HepG2 (cell line): ENCODE data around the gene PTGIS. TPM values are rescaled to one million over a fixed set of nuclear protein-coding genes. Genes with fewer than 3 reads are reported as not detected.

ENCODE experiments used
- AGO1 ChIP-seq: fragments of 200-400 bp; formaldehyde crosslinking; IDR thresholded peaks from 2 replicates; pipeline ENCODE4 v1.6.1; 2017; ENCODE audit warnings: mild to moderate bottlenecking, low read depth, low read length, moderate library complexity; ENCODE audit not compliant: poor library complexity, severe bottlenecking
- BORCS8-MEF2B ChIP-seq: sonication (generic); formaldehyde crosslinking; IDR thresholded peaks from 2 replicates; pipeline ENCODE4 v1.8.0; 2022; ENCODE audit warnings: mild to moderate bottlenecking, missing genetic modification reagents
- CAMTA2 ChIP-seq: sonication (generic); formaldehyde crosslinking; IDR thresholded peaks from 2 replicates; pipeline ENCODE4 v1.4.0; 2020; ENCODE audit warnings: mild to moderate bottlenecking, missing genetic modification reagents, borderline replicate concordance
- CENPBD1 ChIP-seq: sonication (generic); formaldehyde crosslinking; IDR thresholded peaks from 2 replicates; pipeline ENCODE4 v1.8.0; 2022; ENCODE audit warnings: missing genetic modification reagents, low read depth, mild to moderate bottlenecking, borderline replicate concordance
- HES4 ChIP-seq: sonication (generic); formaldehyde crosslinking; IDR thresholded peaks from 2 replicates; pipeline ENCODE4 v1.9.0; 2021; ENCODE audit warnings: mild to moderate bottlenecking, missing genetic modification reagents, borderline replicate concordance
- KAT8 ChIP-seq: IDR thresholded peaks from 2 replicates; pipeline ENCODE4 v1.6.1; 2016; ENCODE audit warnings: missing genetic modification reagents, missing compliant biosample characterization
- KLF12 ChIP-seq: sonication (generic); formaldehyde crosslinking; IDR thresholded peaks from 2 replicates; pipeline ENCODE4 v1.4.0; 2020; ENCODE audit warnings: missing genetic modification reagents, borderline replicate concordance
- MIER3 ChIP-seq: IDR thresholded peaks from 2 replicates; pipeline ENCODE4 v1.6.1; 2016; ENCODE audit warnings: missing compliant biosample characterization, borderline replicate concordance
- REXO4 ChIP-seq: sonication (generic); formaldehyde crosslinking; IDR thresholded peaks from 2 replicates; pipeline ENCODE4 v1.8.0; 2022; ENCODE audit warnings: missing genetic modification reagents, mild to moderate bottlenecking, borderline replicate concordance
- YEATS2 ChIP-seq: sonication (generic); formaldehyde crosslinking; IDR thresholded peaks from 2 replicates; pipeline ENCODE4 v1.4.0; 2020; ENCODE audit warnings: missing genetic modification reagents, borderline replicate concordance
- ZNF205 ChIP-seq: IDR thresholded peaks from 2 replicates; pipeline ENCODE4 v1.6.1; 2018; ENCODE audit warnings: missing biosample characterization, missing genetic modification reagents
- ZNF430 ChIP-seq: sonication (generic); formaldehyde crosslinking; IDR thresholded peaks from 2 replicates; pipeline ENCODE4 v1.9.0; 2021; ENCODE audit warnings: mild to moderate bottlenecking, missing genetic modification reagents
- ZNF451 ChIP-seq: sonication (generic); formaldehyde crosslinking; IDR thresholded peaks from 2 replicates; pipeline ENCODE4 v1.5.0; 2020; ENCODE audit warnings: mild to moderate bottlenecking, missing genetic modification reagents
- ZNF530 ChIP-seq: sonication (generic); formaldehyde crosslinking; IDR thresholded peaks from 2 replicates; pipeline ENCODE4 v1.5.0; 2020; ENCODE audit warnings: low read depth, mild to moderate bottlenecking, missing genetic modification reagents
- ZSCAN12 ChIP-seq: sonication (generic); formaldehyde crosslinking; IDR thresholded peaks from 2 replicates; pipeline ENCODE4 v1.9.0; 2021; ENCODE audit warnings: mild to moderate bottlenecking, missing genetic modification reagents
- ZSCAN5A ChIP-seq: sonication (generic); formaldehyde crosslinking; IDR thresholded peaks from 2 replicates; pipeline ENCODE4 v1.8.0; 2022; ENCODE audit warnings: mild to moderate bottlenecking, missing genetic modification reagents, borderline replicate concordance
- polyA plus RNA-seq, 8 experiments: library from polyadenylated mRNA; depleted of rRNA in 3 of 8; stranded (reverse) in 7 of 8; unstranded in 1 of 8; fragments of >200 nt; fragmentation: Illumina TruSeq in 4 of 8; extraction: Trizol in 4 of 8; gene quantifications; 2 replicates each; pipeline versions ENCODE4 v1.2.1 to v1.2.3, GENCODE V29; 2011 to 2016; ENCODE audit warnings: low read depth in 4 of 8, missing spikeins in 1 of 8, mixed read lengths in 1 of 8; ENCODE audit not compliant: insufficient read depth in 1 of 8
- total RNA-seq, 5 experiments: library from RNA; depleted of rRNA; stranded (reverse); fragments of >200 nt; fragmentation: Illumina TruSeq; extraction: Trizol; gene quantifications; 2 replicates each; pipeline ENCODE4 v1.2.3, GENCODE V29; 2016; ENCODE audit warnings: low read depth in 1 of 5
- TF ChIP-seq, protein P1 (sequence below): sonication (generic); formaldehyde crosslinking; IDR thresholded peaks from 2 replicates; pipeline ENCODE4 v1.5.1; 2020; ENCODE audit warnings: mild to moderate bottlenecking, missing genetic modification reagents, moderate library complexity
- TF ChIP-seq, protein P2 (sequence below): sonication (generic); formaldehyde crosslinking; IDR thresholded peaks from 2 replicates; pipeline ENCODE4 v1.4.0; 2020; ENCODE audit warnings: mild to moderate bottlenecking, low read depth, missing genetic modification reagents
- TF ChIP-seq, protein P3 (sequence below): sonication (generic); formaldehyde crosslinking; conservative IDR thresholded peaks from 2 replicates; pipeline ENCODE4 v1.4.0; 2020; ENCODE audit warnings: missing genetic modification reagents

Gene PTGIS
- total and polyA plus RNA-seq, 2 of the 13 experiments (the other 11 are each of a cell fraction or from before 2014, with no cell fraction given): not detected

- TF ChIP-seq AGO1 (no peak), ZNF451 (CRISPR knock-in tag) (0 out of 2 replicates have a peak, but pooled peaks have one; percentile 35), BORCS8-MEF2B (CRISPR knock-in tag) (peak; percentile 16; the same call in 1 of the 2 replicates), ZNF530 (CRISPR knock-in tag) (no peak), YEATS2 (CRISPR knock-in tag) (peak; percentile 74; the same call in 1 of the 2 replicates), REXO4 (no peak), ZNF430 (CRISPR knock-in tag) (no peak), CAMTA2 (CRISPR knock-in tag) (peak; percentile 92; the same call in 1 of the 2 replicates), ZSCAN12 (peak; percentile 71; the same call in 1 of the 2 replicates), MIER3 (peak; percentile 59; the same call in 1 of the 2 replicates), KLF12 (CRISPR knock-in tag) (peak; percentile 60; the same call in 1 of the 2 replicates), ZSCAN5A (CRISPR knock-in tag) (no peak), KAT8 (CRISPR knock-in tag) (peak; percentile 71), ZNF205 (peak; percentile 97), CENPBD1 (CRISPR knock-in tag) (no peak), HES4 (CRISPR knock-in tag) (peak; percentile 24; the same call in 1 of the 2 replicates)
- TF ChIP-seq, protein P1, sequence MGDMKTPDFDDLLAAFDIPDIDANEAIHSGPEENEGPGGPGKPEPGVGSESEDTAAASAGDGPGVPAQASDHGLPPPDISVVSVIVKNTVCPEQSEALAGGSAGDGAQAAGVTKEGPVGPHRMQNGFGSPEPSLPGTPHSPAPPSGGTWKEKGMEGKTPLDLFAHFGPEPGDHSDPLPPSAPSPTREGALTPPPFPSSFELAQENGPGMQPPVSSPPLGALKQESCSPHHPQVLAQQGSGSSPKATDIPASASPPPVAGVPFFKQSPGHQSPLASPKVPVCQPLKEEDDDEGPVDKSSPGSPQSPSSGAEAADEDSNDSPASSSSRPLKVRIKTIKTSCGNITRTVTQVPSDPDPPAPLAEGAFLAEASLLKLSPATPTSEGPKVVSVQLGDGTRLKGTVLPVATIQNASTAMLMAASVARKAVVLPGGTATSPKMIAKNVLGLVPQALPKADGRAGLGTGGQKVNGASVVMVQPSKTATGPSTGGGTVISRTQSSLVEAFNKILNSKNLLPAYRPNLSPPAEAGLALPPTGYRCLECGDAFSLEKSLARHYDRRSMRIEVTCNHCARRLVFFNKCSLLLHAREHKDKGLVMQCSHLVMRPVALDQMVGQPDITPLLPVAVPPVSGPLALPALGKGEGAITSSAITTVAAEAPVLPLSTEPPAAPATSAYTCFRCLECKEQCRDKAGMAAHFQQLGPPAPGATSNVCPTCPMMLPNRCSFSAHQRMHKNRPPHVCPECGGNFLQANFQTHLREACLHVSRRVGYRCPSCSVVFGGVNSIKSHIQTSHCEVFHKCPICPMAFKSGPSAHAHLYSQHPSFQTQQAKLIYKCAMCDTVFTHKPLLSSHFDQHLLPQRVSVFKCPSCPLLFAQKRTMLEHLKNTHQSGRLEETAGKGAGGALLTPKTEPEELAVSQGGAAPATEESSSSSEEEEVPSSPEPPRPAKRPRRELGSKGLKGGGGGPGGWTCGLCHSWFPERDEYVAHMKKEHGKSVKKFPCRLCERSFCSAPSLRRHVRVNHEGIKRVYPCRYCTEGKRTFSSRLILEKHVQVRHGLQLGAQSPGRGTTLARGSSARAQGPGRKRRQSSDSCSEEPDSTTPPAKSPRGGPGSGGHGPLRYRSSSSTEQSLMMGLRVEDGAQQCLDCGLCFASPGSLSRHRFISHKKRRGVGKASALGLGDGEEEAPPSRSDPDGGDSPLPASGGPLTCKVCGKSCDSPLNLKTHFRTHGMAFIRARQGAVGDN: peak; percentile 51
- TF ChIP-seq, protein P2, sequence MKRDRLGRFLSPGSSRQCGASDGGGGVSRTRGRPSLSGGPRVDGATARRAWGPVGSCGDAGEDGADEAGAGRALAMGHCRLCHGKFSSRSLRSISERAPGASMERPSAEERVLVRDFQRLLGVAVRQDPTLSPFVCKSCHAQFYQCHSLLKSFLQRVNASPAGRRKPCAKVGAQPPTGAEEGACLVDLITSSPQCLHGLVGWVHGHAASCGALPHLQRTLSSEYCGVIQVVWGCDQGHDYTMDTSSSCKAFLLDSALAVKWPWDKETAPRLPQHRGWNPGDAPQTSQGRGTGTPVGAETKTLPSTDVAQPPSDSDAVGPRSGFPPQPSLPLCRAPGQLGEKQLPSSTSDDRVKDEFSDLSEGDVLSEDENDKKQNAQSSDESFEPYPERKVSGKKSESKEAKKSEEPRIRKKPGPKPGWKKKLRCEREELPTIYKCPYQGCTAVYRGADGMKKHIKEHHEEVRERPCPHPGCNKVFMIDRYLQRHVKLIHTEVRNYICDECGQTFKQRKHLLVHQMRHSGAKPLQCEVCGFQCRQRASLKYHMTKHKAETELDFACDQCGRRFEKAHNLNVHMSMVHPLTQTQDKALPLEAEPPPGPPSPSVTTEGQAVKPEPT (CRISPR knock-in tag): no peak
- TF ChIP-seq, protein P3, sequence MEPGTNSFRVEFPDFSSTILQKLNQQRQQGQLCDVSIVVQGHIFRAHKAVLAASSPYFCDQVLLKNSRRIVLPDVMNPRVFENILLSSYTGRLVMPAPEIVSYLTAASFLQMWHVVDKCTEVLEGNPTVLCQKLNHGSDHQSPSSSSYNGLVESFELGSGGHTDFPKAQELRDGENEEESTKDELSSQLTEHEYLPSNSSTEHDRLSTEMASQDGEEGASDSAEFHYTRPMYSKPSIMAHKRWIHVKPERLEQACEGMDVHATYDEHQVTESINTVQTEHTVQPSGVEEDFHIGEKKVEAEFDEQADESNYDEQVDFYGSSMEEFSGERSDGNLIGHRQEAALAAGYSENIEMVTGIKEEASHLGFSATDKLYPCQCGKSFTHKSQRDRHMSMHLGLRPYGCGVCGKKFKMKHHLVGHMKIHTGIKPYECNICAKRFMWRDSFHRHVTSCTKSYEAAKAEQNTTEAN: no peak; the same call in 1 of the 2 replicates
Observed at GRCh38 chr20:49541733-49542513, 26.0 kb downstream of the PTGIS start (continued).
